Measurements from ENCODE around the gene BCAS3.

DNA sequence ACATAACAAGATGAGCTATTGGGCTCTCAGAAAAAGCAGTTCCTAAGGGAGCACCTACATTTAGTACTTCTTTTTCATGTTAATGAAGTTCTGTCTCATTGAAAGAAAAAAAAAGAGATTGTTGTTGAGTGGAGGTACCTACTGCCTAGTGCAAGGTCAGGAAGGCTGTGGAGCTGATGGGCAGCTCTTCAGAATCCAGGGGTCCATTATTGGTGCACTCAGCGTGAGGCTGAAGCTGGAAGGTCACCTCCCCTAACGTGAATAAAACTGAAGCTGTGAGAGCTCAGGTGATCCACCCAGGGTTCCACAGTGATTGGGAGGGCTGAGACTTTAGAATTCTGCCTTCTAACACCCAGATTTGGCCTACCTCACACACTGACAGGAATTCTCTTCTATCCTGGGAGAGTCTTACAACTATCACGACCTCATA is 568.1 kb downstream of the BCAS3 start:
- TF ChIP-seq POLR2A (IDR thresholded peaks at IDR 0.05; ENCODE audit: low read length) (no peak), GATA1 (IDR thresholded peaks at IDR 0.05; ENCODE audit: low read depth, low read length) (no peak)

All from erythroblast (primary cell).